Neutrophil (primary cell): Measurements from ENCODE around the gene CRB3.

Experiments used
- H3K27ac ChIP-seq: fragments of 200-600 bp; sonication (generic); 2 replicates; pipeline ENCODE4 v1.5.1; 2016; ENCODE audit warnings: mild to moderate bottlenecking, moderate library complexity
- H3K27me3 ChIP-seq: fragments of 200-600 bp; sonication (generic); 2 replicates; pipeline ENCODE4 v1.6.0; 2016; ENCODE audit warnings: mild to moderate bottlenecking
- H3K36me3 ChIP-seq: fragments of 200-600 bp; sonication (generic); 2 replicates; pipeline ENCODE4 v1.5.1; 2017
- H3K4me1 ChIP-seq, 2 experiments: fragments of 200-600 bp in 1 of 2; sonication (generic) in 1 of 2; 1 replicate in 1 of 2; 2 replicates in 1 of 2; pipeline versions ENCODE4 v1.5.1 to v1.6.1; 2013 to 2016; ENCODE audit warnings: low read depth in 1 of 2, low read length in 1 of 2, mild to moderate bottlenecking in 1 of 2, moderate library complexity in 1 of 2; ENCODE audit not compliant: control insufficient read depth in 1 of 2, insufficient read depth in 1 of 2
- H3K4me3 ChIP-seq, 2 experiments: fragments of 200-600 bp in 1 of 2; sonication (generic) in 1 of 2; 1 replicate in 1 of 2; 2 replicates in 1 of 2; pipeline ENCODE4 v1.5.1; 2013 to 2016; ENCODE audit warnings: low read depth in 1 of 2, low read length in 1 of 2, mild to moderate bottlenecking in 1 of 2, moderate library complexity in 1 of 2
- H3K9me3 ChIP-seq: fragments of 200-600 bp; sonication (generic); 2 replicates; pipeline ENCODE4 v1.5.1; 2016
- TF ChIP-seq, protein P1 (sequence below): fragments of 200-600 bp; sonication (generic); IDR thresholded peaks from 2 replicates; pipeline ENCODE4 v1.5.1; 2016; ENCODE audit warnings: antibody characterized with exemption

CRB3 gene

GRCh38 chr19:6465663-6466062 is 1.6 kb downstream of the CRB3 start:
- H3K4me1 ChIP-seq: peaks cover 6 to 9% of the 10 kb centered on the region in 2 experiments
- H3K4me3 ChIP-seq: no peak overlapping the region
- H3K36me3 ChIP-seq: peaks cover 37% of the 10 kb centered on the region
- H3K9me3 ChIP-seq: no peaks in the 10 kb centered on the region
- TF ChIP-seq, protein P1, sequence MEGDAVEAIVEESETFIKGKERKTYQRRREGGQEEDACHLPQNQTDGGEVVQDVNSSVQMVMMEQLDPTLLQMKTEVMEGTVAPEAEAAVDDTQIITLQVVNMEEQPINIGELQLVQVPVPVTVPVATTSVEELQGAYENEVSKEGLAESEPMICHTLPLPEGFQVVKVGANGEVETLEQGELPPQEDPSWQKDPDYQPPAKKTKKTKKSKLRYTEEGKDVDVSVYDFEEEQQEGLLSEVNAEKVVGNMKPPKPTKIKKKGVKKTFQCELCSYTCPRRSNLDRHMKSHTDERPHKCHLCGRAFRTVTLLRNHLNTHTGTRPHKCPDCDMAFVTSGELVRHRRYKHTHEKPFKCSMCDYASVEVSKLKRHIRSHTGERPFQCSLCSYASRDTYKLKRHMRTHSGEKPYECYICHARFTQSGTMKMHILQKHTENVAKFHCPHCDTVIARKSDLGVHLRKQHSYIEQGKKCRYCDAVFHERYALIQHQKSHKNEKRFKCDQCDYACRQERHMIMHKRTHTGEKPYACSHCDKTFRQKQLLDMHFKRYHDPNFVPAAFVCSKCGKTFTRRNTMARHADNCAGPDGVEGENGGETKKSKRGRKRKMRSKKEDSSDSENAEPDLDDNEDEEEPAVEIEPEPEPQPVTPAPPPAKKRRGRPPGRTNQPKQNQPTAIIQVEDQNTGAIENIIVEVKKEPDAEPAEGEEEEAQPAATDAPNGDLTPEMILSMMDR: no peak
- peaks cover 50% of the 10 kb centered on the region for H3K27me3 ChIP-seq
- H3K27ac ChIP-seq: no peak overlapping the region

DNA sequence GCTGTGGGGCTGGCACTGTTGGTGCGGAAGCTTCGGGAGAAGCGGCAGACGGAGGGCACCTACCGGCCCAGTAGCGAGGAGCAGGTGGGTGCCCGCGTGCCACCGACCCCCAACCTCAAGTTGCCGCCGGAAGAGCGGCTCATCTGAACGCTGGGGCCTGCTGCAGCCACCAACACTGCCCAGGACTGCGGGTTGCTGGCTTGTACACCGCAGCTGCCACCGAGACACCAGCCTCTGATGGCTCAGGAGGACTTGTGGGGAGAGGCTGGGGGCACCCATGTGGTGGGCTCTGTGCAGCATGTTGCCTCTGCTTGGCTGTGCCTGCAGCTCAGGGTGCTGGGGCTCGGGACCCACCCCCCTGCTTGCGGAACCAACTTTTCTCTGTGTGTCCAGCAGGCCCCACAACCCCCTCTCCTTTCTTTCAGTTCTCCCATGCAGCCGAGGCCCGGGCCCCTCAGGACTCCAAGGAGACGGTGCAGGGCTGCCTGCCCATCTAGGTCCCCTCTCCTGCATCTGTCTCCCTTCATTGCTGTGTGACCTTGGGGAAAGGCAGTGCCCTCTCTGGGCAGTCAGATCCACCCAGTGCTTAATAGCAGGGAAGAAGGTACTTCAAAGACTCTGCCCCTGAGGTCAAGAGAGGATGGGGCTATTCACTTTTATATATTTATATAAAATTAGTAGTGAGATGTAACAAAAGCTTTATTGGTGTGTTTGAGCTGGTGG is 2.6 kb downstream of the CRB3 start:
- no peak overlapping the region for H3K4me3 ChIP-seq
- H3K9me3 ChIP-seq: no peaks in the 10 kb centered on the region
- H3K27me3 ChIP-seq: peaks cover 44% of the 10 kb centered on the region
- no peak overlapping the region for H3K27ac ChIP-seq
- TF ChIP-seq, protein P1: no peak
- peaks cover 47% of the 10 kb centered on the region for H3K36me3 ChIP-seq
- peaks cover 4 to 9% of the 10 kb centered on the region in 2 experiments for H3K4me1 ChIP-seq

GRCh38 chr19:6467384-6467783 is 3.3 kb downstream of the CRB3 start:
- Histone ChIP-seq H3K9me3 (no peaks in the 10 kb centered on the region), H3K36me3 (peaks cover 54% of the 10 kb centered on the region), H3K27me3 (peaks cover 37% of the 10 kb centered on the region), H3K4me3 (no peak overlapping the region), H3K27ac (no peak overlapping the region), H3K4me1 (peaks cover 4 to 9% of the 10 kb centered on the region in 2 experiments)
- TF ChIP-seq, protein P1: no peak

DNA sequence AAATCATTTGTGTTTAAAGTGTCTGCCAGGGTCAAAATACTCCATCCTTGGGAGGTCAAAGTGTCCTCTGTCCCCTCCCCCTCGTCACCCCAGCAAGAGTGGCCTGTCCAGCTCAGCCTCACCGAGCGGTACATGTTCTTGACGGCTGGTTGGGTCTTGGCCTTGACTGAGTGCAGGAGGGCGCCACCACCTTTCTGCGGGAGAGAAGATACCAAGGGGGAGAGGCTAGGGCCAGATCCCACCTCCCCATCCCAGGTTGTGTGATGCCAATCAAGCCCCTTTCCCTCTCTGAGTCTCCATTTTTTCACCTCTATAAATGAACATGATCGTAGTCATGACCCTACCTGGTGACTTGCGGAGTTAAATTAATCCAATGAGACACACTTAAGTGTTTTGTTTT is 6.1 kb downstream of the CRB3 start:
- Histone ChIP-seq H3K4me3 (no peak overlapping the region), H3K4me1 (no peaks in the 10 kb centered on the region), H3K36me3 (peaks cover 82% of the 10 kb centered on the region), H3K27me3 (peaks cover 9% of the 10 kb centered on the region), H3K27ac (no peak overlapping the region), H3K9me3 (no peaks in the 10 kb centered on the region)
- TF ChIP-seq, protein P1: no peak

DNA sequence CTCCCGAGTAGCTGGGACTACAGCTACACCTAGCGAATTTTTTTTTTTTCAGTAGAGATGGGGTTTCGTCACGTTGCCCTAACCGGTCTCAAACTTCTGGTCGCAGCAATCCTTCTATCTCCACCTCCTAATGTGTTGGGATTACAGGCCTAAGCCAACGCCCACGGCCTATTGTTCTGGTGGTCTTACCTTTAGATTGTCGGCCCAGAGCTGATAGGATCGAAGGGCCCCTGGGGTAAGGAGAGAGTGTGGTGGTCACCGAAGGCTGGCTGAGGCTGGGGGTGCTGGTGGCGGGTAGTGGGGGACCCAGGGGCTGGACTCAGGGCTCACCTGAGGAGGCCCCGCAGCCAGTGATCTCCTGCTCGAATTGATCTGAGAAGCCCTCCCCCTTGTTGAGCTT is 7.0 kb downstream of the CRB3 start:
- no peak overlapping the region for H3K27ac ChIP-seq
- no peaks in the 10 kb centered on the region for H3K27me3 ChIP-seq
- H3K4me3 ChIP-seq: no peak overlapping the region
- H3K9me3 ChIP-seq: no peaks in the 10 kb centered on the region
- no peaks in the 10 kb centered on the region for H3K4me1 ChIP-seq
- H3K36me3 ChIP-seq: peaks cover 91% of the 10 kb centered on the region
- TF ChIP-seq, protein P1: no peak
